WI38 (cell line): ENCODE data around the gene IL20RB.
"Not testable (repeated sequence)": the region's sequence is repeated elsewhere in the genome, so short reads cannot be mapped to it uniquely, and the experiment has no call there.

Experiments
- H3K4me3 ChIP-seq: 2 replicates; pipeline ENCODE4 v1.5.1; 2011; ENCODE audit warnings: low read depth, mild to moderate bottlenecking, control low read depth, low read length
- CTCF ChIP-seq: IDR thresholded peaks from 2 replicates; pipeline ENCODE4 v1.5.1; 2012; ENCODE audit warnings: low read depth, mild to moderate bottlenecking, control low read depth, low read length

The IL20RB gene

DNA sequence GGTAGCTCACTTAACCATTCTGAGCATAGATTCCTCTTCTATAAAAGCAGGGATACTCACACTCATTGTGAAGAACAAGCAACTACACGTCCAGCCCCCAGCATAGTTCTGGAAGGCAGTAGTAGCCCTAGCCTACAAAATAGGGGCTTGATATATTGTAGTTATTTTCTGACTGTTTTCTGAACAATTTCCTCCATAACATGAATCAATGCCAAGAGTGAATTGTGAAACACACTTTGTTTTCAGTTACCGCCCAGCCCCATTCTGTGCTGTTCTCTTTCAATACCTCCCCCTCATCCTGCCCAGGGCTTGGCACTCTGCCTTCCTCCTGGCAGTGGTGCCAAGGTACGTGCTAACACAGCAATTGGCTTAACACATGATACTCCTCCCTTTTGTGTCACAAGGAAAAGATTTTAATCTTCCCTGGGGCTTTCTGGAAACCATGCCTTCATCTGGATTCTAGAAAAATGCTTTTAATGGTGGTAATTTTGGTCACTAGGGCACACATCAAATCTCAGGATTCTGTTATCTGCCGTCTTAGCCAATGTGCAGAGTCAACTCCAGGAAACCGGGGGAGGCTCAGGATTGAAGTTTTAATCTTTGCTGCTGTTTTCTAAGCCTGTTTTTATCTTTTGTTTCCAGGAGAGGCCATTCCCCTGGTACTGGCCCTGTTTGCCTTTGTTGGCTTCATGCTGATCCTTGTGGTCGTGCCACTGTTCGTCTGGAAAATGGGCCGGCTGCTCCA is 37.2 kb downstream of the IL20RB start:
- no peak for TF ChIP-seq CTCF
- no peak overlapping the region for H3K4me3 ChIP-seq

DNA sequence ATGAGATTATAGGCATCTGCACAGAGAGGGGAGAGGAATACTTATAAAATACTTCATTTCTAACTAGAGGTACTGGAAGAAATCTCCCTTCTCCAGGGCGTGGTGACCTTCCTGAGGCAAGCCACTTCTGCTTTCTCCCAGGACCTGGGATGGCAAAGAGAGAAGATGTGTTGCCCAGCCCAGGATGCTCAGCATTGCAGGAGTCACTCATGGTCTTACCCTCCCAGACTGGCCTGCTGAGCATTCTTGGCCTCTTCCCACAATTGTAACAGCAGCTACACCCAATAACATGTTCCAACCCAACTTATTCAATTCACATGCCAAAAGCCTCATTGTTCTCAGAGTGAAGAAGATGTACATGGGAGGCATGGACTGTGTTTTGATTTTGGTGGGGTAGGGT is 37.9 kb downstream of the IL20RB start:
- H3K4me3 ChIP-seq: no peak overlapping the region
- no peak for TF ChIP-seq CTCF

DNA sequence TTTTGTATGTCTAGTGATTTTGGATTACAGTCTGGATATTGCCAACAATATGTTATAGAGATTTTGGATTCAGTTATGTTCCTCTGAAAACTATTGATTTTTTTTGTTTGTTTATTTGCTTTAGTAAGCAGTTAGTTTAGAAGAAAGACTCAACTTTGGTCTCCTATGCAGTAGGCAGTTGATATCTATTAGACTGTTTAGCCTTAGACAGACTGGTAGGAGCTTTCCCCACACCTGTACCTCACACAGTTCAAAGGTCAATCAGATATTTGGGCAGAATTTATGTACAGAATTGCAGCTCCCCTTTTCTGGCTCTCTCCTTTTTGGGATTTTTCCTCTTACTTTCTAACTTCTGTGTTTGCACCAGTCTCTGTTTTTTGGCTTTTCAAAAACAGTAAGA is 42.3 kb downstream of the IL20RB start:
- no peak for TF ChIP-seq CTCF
- H3K4me3 ChIP-seq: no peak overlapping the region

DNA sequence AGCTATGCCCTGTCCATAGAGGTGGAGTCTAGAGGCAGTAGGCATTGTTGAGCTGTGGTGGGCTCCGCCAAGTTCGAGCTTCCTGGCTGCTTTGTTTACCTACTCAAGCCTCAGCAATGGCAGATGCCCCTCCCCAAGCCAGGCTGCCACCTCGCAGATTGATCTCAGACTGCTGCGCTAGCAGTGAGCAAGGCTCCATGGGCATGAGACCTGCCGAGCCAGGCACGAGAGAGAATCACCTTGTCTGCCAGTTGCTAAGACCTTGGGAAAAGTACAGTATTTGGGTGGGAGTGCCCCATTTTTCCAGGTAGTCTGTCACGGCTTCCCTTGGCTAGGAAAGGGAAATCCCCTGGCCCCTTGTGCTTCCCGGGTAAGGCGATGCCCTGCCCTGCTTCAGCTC is 49.6 kb downstream of the IL20RB start:
- not testable (repeated sequence) for H3K4me3 ChIP-seq

DNA sequence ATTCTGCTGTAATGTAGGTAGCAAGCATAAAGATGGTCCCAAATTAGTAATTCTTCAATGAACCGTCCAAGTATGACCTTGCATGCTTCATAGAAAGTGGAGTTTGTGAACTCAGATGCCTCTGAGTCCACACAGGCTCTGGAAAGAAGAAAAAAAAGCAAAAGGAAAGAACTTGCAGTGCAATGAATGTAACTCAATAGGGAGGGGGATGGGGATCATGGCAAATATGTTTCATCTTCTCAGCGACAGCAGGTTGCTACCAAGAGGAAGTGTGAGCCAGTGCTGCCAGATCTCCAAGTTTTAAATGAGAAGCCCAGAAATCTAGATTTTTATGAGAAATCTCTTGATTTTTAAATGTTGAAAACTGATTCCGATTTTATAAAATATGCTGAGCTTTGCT is 50.3 kb downstream of the IL20RB start:
- no peak for TF ChIP-seq CTCF
- H3K4me3 ChIP-seq: no peak overlapping the region

- no peak for TF ChIP-seq CTCF
Observed at GRCh38 chr3:137008976-137009375, 51.2 kb downstream of the IL20RB start.

GRCh38 chr3:137010137-137010536 is 52.4 kb downstream of the IL20RB start:
- TF ChIP-seq CTCF: no peak
- H3K4me3 ChIP-seq: no peak overlapping the region

More at GRCh38 chr3:137008976-137009375, 51.2 kb downstream of the IL20RB start:
- no peak overlapping the region for H3K4me3 ChIP-seq

DNA sequence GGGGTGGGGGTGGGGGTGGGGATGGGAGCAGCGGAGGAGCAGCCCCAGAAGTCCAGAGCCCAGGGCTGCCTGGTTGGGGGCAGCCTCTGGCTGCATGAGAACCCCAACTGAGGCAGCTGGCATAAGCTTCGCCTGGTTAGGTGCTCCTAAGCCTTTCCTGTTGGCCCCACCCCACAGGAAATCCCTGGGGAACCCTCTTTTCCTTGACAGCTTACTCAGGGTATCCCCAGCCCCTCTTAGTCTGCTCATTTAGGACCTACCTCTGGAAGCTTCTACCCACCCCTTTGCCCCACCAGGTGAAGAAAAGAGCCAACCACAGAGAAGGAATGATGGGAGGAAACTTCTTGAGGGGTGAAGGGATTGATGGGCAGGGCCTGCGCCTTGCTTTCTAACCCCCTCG is 53.4 kb downstream of the IL20RB start:
- no peak overlapping the region for H3K4me3 ChIP-seq
- no peak for TF ChIP-seq CTCF
